Putamen (tissue), 1 donor: ENCODE data around the gene SLAIN2.

Experiments
- DNase-seq: peaks from one replicate; pipeline ENCODE4 v3.0.0-alpha.2; 2016; ENCODE audit warnings: low spot score

SLAIN2 gene

GRCh38 chr4:48369771-48370170, 28.4 kb downstream of the SLAIN2 start:
- no peak for DNase-seq

- no peak for DNase-seq
Measured at GRCh38 chr4:48370260-48371134, 29.2 kb downstream of the SLAIN2 start.

- DNase-seq = no peak
Measured at GRCh38 chr4:48372272-48372671, 30.9 kb downstream of the SLAIN2 start.

- no peak for DNase-seq
Measured at GRCh38 chr4:48375651-48376304, 34.4 kb downstream of the SLAIN2 start.

GRCh38 chr4:48379587-48380180, 38.4 kb downstream of the SLAIN2 start:
- DNase-seq = no peak

- DNase-seq = no peak
Measured at GRCh38 chr4:48380583-48381167, 39.3 kb downstream of the SLAIN2 start.

- no peak for DNase-seq
Measured at GRCh38 chr4:48388525-48389154, 47.3 kb downstream of the SLAIN2 start.

- DNase-seq = no peak
Measured at GRCh38 chr4:48396043-48396442, 54.7 kb downstream of the SLAIN2 start.

GRCh38 chr4:48400416-48400815, 59.1 kb downstream of the SLAIN2 start:
- no peak for DNase-seq

- no peak for DNase-seq
Measured at GRCh38 chr4:48403358-48403757, 62.0 kb downstream of the SLAIN2 start.

GRCh38 chr4:48403779-48404178, 62.5 kb downstream of the SLAIN2 start:
- DNase-seq = no peak

- no peak for DNase-seq
Measured at GRCh38 chr4:48405924-48406323, 64.6 kb downstream of the SLAIN2 start.

- no peak for DNase-seq
Measured at GRCh38 chr4:48409203-48409602, 67.9 kb downstream of the SLAIN2 start.

- no peak for DNase-seq
Measured at GRCh38 chr4:48410812-48411211, 69.5 kb downstream of the SLAIN2 start.

GRCh38 chr4:48420144-48420543, 78.8 kb downstream of the SLAIN2 start:
- DNase-seq = no peak

GRCh38 chr4:48421101-48421500, 79.8 kb downstream of the SLAIN2 start:
- DNase-seq = no peak

- no peak for DNase-seq
Measured at GRCh38 chr4:48428926-48429325, 87.6 kb downstream of the SLAIN2 start.

GRCh38 chr4:48429709-48430474, 88.6 kb downstream of the SLAIN2 start:
- no peak for DNase-seq

GRCh38 chr4:48431401-48431800, 90.1 kb downstream of the SLAIN2 start:
- DNase-seq = no peak

GRCh38 chr4:48432017-48432416, 90.7 kb downstream of the SLAIN2 start:
- no peak for DNase-seq

GRCh38 chr4:48436318-48436717, 95.0 kb downstream of the SLAIN2 start:
- no peak for DNase-seq
